ENCODE measurements around the gene GTF2A1.
"Not testable (repeated sequence)": the region's sequence is repeated elsewhere in the genome, so short reads cannot be mapped to it uniquely, and the experiment has no call there.

GTF2A1 gene

GRCh38 chr14:81220830-81221578 is at the start of gene GTF2A1:
GTF2A1 (minus strand) TSS chr14:81220959; CDS start chr14:81220518, 441 bp downstream.
- peak; percentile 86 for DNase-seq

- no peak for DNase-seq
Observed at GRCh38 chr14:81269979-81270375, 49.2 kb upstream of the GTF2A1 start.

GRCh38 chr14:81269100-81269978 is 48.6 kb upstream of the GTF2A1 start:
- DNase-seq = peak; percentile 11

GRCh38 chr14:81268016-81268416 is 47.3 kb upstream of the GTF2A1 start:
- DNase-seq = no peak

GRCh38 chr14:81265636-81266169 is 44.9 kb upstream of the GTF2A1 start:
- no peak for DNase-seq

GRCh38 chr14:81264671-81265070 is 43.9 kb upstream of the GTF2A1 start:
- DNase-seq = no peak

- DNase-seq = no peak
Observed at GRCh38 chr14:81263777-81264410, 43.1 kb upstream of the GTF2A1 start.

GRCh38 chr14:81261176-81261575 is 40.4 kb upstream of the GTF2A1 start:
- no peak for DNase-seq

GRCh38 chr14:81260732-81261131 is 40.0 kb upstream of the GTF2A1 start:
- DNase-seq = no peak

GRCh38 chr14:81256289-81256960 is 35.7 kb upstream of the GTF2A1 start:
- DNase-seq = no peak

- DNase-seq = no peak
Observed at GRCh38 chr14:81252278-81252677, 31.5 kb upstream of the GTF2A1 start.

- DNase-seq = no peak
Observed at GRCh38 chr14:81247271-81247766, 26.6 kb upstream of the GTF2A1 start.

GRCh38 chr14:81246461-81247270 is 25.9 kb upstream of the GTF2A1 start:
- no peak for DNase-seq

- no peak for DNase-seq
Observed at GRCh38 chr14:81245771-81246170, 25.0 kb upstream of the GTF2A1 start.

- not testable (repeated sequence) for DNase-seq
Observed at GRCh38 chr14:81244431-81244830, 23.7 kb upstream of the GTF2A1 start.

GRCh38 chr14:81243499-81243898 is 22.7 kb upstream of the GTF2A1 start:
- no peak for DNase-seq

- DNase-seq = not testable (repeated sequence)
Observed at GRCh38 chr14:81236849-81237248, 16.1 kb upstream of the GTF2A1 start.

- DNase-seq = no peak
Observed at GRCh38 chr14:81236138-81236537, 15.4 kb upstream of the GTF2A1 start.

GRCh38 chr14:81235096-81235495 is 14.3 kb upstream of the GTF2A1 start:
- no peak for DNase-seq

GRCh38 chr14:81234278-81234677 is 13.5 kb upstream of the GTF2A1 start:
- no peak for DNase-seq

- DNase-seq = no peak
Observed at GRCh38 chr14:81233615-81234014, 12.9 kb upstream of the GTF2A1 start.

GRCh38 chr14:81231540-81231939 is 10.8 kb upstream of the GTF2A1 start:
- no peak for DNase-seq

Measured in activated T-cell treated with anti-CD3 and anti-CD28 coated beads for 4 hours (primary cell).